K562 (cell line): ENCODE measurements around the gene LRRC75A. TPM values are rescaled to one million over a fixed set of nuclear protein-coding genes. Genes with fewer than 3 reads are reported as not detected.

Experiments used
- C11orf30 ChIP-seq: fragments of 450-650 bp; IDR thresholded peaks from 2 replicates; pipeline ENCODE4 v1.6.1; 2016; ENCODE audit warnings: low read depth, mild to moderate bottlenecking
- CBFA2T3 ChIP-seq: fragments of 450-650 bp; IDR thresholded peaks from 2 replicates; pipeline ENCODE4 v1.6.1; 2017
- FIP1L1 ChIP-seq: fragments of 200-400 bp; formaldehyde crosslinking; IDR thresholded peaks from 2 replicates; pipeline ENCODE4 v1.6.1; 2018; ENCODE audit warnings: mild to moderate bottlenecking, low read depth, low read length; ENCODE audit not compliant: poor library complexity, severe bottlenecking
- HDAC2 ChIP-seq: fragments of 450-650 bp; IDR thresholded peaks from 2 replicates; pipeline ENCODE4 v1.6.1; 2016; ENCODE audit warnings: mild to moderate bottlenecking
- HMG20A ChIP-seq: fragments of 450-650 bp; formaldehyde crosslinking; conservative IDR thresholded peaks from 2 replicates; pipeline ENCODE4 v1.4.0; 2020; ENCODE audit warnings: mild to moderate bottlenecking, mixed read lengths
- HOXB6 ChIP-seq: fragments of 250-450 bp; sonication (Bioruptor Pico); IDR thresholded peaks from 2 replicates; pipeline ENCODE4 v1.5.1; 2022; ENCODE audit warnings: mild to moderate bottlenecking, borderline replicate concordance
- L3MBTL2 ChIP-seq: fragments of 450-650 bp; IDR thresholded peaks from 2 replicates; pipeline ENCODE4 v1.6.1; 2016; ENCODE audit warnings: mild to moderate bottlenecking, moderate library complexity
- MXI1 ChIP-seq: IDR thresholded peaks from 2 replicates; pipeline ENCODE4 v1.6.1; 2011; ENCODE audit warnings: low read depth, mild to moderate bottlenecking, improper control_type of control experiment, low read length
- PCBP1 ChIP-seq: fragments of 200-400 bp; formaldehyde crosslinking; IDR thresholded peaks from 2 replicates; pipeline ENCODE4 v1.6.1; 2018; ENCODE audit warnings: mild to moderate bottlenecking, low read depth, low read length; ENCODE audit not compliant: poor library complexity, severe bottlenecking
- RBM25 ChIP-seq: fragments of 200-400 bp; formaldehyde crosslinking; IDR thresholded peaks from 2 replicates; pipeline ENCODE4 v1.6.1; 2018; ENCODE audit warnings: low read length, low read depth, moderate library complexity; ENCODE audit not compliant: severe bottlenecking
- TAF9B ChIP-seq: fragments of 450-650 bp; IDR thresholded peaks from 2 replicates; pipeline ENCODE4 v1.6.1; 2018; ENCODE audit warnings: mild to moderate bottlenecking; ENCODE audit not compliant: partially characterized antibody
- YY1 ChIP-seq, 3 experiments: IDR thresholded peaks; 2 replicates each; pipeline ENCODE4 v1.6.1; 2011; ENCODE audit warnings: low read length in 2 of 3, mild to moderate bottlenecking in 2 of 3, moderate library complexity in 2 of 3, borderline replicate concordance in 1 of 3, control low read depth in 1 of 3, low read depth in 1 of 3; ENCODE audit not compliant: insufficient read depth in 3 of 3, insufficient replicate concordance in 2 of 3, control insufficient read depth in 1 of 3, insufficient read length in 1 of 3; ENCODE audit errors: extremely low read depth in 1 of 3
- ZBED1 ChIP-seq: IDR thresholded peaks from 2 replicates; pipeline ENCODE4 v1.6.1; 2014
- polyA plus RNA-seq, 8 experiments: library from polyadenylated mRNA; depleted of rRNA in 4 of 8; stranded (reverse) in 5 of 8; unstranded in 3 of 8; fragments of >200 nt; fragmentation: Nextera tagmentation in 2 of 8; fragmentation: Illumina TruSeq in 1 of 8; extraction: Ambion mirVana in 2 of 8; extraction: Trizol in 1 of 8; gene quantifications; 2 replicates each; pipeline versions ENCODE4 v1.2.1 to v1.2.3, GENCODE V29; 2011 to 2014; ENCODE audit warnings: inconsistent platforms in 1 of 8, missing spikeins in 1 of 8
- total RNA-seq, 7 experiments: library from RNA; depleted of rRNA in 6 of 7; stranded (reverse); fragments of >200 nt in 6 of 7; fragmentation: Illumina TruSeq in 2 of 7; extraction: Trizol in 2 of 7; gene quantifications; 2 replicates each; pipeline versions ENCODE4 v1.2.1 to v1.2.3, GENCODE V29; 2011 to 2021; ENCODE audit warnings: low replicate concordance in 1 of 7
- TF ChIP-seq, protein P1 (sequence below): sonication (generic); formaldehyde crosslinking; IDR thresholded peaks from 2 replicates; pipeline ENCODE4 v1.8.0; 2023; ENCODE audit warnings: missing genetic modification reagents, mild to moderate bottlenecking, borderline replicate concordance
- TF ChIP-seq, protein P2 (sequence below): fragments of 450-650 bp; IDR thresholded peaks from 2 replicates; pipeline ENCODE4 v1.6.1; 2016; ENCODE audit warnings: antibody characterized with exemption
- TF ChIP-seq, protein P3 (sequence below): fragments of 250-450 bp; sonication (Bioruptor Pico); IDR thresholded peaks from 2 replicates; pipeline ENCODE4 v1.9.0; 2021; ENCODE audit warnings: mild to moderate bottlenecking, inconsistent platforms
- TF ChIP-seq, protein P4 (sequence below): sonication (generic); formaldehyde crosslinking; IDR thresholded peaks from 2 replicates; pipeline ENCODE4 v1.9.0; 2022; ENCODE audit warnings: mild to moderate bottlenecking, missing genetic modification reagents

LRRC75A gene
- total and polyA plus RNA-seq, 9 of the 15 experiments (the other 6 are each of a cell fraction or from before 2014, with no cell fraction given) = 0.04 to 0.34 (median 0.08) TPM; not detected in 5

DNA sequence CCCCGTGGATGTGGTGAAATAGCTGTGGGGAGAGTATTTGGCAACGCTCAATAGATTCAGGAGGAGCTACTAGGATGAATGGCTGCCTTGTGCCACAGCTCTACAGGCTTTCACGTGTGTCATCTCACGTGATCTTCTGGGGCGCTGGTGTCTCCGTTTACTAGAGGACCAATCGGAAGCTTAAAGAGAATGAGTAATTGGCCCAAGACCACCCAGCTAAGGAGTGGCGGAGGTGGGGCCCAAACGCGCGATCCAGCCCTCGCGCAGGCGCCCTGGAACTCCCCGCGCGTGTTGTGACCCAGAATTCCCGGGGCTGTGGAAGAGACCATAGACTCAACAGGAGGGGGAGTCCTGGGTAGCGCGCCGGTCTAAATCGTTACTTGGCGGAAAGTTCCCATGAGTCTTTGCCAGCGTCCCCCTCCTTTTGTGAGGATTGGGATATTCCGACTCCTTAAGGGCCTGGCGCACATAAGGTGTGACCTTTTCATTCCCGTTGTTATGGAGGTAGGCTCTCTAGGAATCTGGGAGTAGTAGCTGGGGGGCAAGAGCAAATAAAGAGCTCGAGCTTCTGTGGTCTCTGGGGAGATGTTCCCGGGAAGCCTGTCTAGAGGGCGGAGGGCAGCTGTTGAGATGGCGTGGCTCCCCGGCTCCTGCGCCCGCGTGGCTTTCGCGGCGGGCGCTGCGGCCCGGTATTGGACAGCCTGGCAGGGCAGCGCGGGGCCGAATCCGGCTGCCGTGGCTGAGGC is 53.3 kb downstream of the LRRC75A start (continued):
- TF ChIP-seq, protein P1, sequence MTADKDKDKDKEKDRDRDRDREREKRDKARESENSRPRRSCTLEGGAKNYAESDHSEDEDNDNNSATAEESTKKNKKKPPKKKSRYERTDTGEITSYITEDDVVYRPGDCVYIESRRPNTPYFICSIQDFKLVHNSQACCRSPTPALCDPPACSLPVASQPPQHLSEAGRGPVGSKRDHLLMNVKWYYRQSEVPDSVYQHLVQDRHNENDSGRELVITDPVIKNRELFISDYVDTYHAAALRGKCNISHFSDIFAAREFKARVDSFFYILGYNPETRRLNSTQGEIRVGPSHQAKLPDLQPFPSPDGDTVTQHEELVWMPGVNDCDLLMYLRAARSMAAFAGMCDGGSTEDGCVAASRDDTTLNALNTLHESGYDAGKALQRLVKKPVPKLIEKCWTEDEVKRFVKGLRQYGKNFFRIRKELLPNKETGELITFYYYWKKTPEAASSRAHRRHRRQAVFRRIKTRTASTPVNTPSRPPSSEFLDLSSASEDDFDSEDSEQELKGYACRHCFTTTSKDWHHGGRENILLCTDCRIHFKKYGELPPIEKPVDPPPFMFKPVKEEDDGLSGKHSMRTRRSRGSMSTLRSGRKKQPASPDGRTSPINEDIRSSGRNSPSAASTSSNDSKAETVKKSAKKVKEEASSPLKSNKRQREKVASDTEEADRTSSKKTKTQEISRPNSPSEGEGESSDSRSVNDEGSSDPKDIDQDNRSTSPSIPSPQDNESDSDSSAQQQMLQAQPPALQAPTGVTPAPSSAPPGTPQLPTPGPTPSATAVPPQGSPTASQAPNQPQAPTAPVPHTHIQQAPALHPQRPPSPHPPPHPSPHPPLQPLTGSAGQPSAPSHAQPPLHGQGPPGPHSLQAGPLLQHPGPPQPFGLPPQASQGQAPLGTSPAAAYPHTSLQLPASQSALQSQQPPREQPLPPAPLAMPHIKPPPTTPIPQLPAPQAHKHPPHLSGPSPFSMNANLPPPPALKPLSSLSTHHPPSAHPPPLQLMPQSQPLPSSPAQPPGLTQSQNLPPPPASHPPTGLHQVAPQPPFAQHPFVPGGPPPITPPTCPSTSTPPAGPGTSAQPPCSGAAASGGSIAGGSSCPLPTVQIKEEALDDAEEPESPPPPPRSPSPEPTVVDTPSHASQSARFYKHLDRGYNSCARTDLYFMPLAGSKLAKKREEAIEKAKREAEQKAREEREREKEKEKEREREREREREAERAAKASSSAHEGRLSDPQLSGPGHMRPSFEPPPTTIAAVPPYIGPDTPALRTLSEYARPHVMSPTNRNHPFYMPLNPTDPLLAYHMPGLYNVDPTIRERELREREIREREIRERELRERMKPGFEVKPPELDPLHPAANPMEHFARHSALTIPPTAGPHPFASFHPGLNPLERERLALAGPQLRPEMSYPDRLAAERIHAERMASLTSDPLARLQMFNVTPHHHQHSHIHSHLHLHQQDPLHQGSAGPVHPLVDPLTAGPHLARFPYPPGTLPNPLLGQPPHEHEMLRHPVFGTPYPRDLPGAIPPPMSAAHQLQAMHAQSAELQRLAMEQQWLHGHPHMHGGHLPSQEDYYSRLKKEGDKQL (CRISPR knock-in tag) = no peak
- TF ChIP-seq CBFA2T3 (peak; percentile 2; the same call in 1 of the 2 replicates), C11orf30 (peak; percentile 64; the same call in 1 of the 2 replicates), ZBED1 (0 out of 2 replicates have a peak, but pooled peaks have one; percentile 27), HDAC2 (no peak; the same call in 1 of the 2 replicates), HOXB6 (CRISPR knock-in tag) (no peak), YY1 (IDR thresholded peaks at IDR 0.05; ENCODE audit: borderline replicate concordance in 1 of 3, control insufficient read depth in 1 of 3, extremely low read depth in 1 of 3, insufficient read depth in 3 of 3, insufficient read length in 1 of 3, insufficient replicate concordance in 2 of 3, low read depth in 1 of 3, low read length in 2 of 3) (peak; percentile 12 to 88 (median 72)), FIP1L1 (peak; percentile 76), PCBP1 (peak; percentile 67), TAF9B (peak; percentile 86), RBM25 (peak; percentile 25), L3MBTL2 (peak; percentile 73), HMG20A (CRISPR knock-in tag) (no peak), MXI1 (peak; percentile 8)
- TF ChIP-seq, protein P2, sequence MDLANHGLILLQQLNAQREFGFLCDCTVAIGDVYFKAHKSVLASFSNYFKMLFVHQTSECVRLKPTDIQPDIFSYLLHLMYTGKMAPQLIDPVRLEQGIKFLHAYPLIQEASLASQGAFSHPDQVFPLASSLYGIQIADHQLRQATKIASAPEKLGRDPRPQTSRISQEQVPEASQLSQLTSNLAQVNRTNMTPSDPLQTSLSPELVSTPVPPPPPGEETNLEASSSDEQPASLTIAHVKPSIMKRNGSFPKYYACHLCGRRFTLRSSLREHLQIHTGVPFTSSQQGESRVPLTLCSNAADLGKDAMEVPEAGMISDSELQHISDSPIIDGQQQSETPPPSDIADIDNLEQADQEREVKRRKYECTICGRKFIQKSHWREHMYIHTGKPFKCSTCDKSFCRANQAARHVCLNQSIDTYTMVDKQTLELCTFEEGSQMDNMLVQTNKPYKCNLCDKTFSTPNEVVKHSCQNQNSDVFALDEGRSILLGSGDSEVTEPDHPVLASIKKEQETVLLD = peak; percentile 82; the same call in 1 of the 2 replicates
- TF ChIP-seq, protein P3, sequence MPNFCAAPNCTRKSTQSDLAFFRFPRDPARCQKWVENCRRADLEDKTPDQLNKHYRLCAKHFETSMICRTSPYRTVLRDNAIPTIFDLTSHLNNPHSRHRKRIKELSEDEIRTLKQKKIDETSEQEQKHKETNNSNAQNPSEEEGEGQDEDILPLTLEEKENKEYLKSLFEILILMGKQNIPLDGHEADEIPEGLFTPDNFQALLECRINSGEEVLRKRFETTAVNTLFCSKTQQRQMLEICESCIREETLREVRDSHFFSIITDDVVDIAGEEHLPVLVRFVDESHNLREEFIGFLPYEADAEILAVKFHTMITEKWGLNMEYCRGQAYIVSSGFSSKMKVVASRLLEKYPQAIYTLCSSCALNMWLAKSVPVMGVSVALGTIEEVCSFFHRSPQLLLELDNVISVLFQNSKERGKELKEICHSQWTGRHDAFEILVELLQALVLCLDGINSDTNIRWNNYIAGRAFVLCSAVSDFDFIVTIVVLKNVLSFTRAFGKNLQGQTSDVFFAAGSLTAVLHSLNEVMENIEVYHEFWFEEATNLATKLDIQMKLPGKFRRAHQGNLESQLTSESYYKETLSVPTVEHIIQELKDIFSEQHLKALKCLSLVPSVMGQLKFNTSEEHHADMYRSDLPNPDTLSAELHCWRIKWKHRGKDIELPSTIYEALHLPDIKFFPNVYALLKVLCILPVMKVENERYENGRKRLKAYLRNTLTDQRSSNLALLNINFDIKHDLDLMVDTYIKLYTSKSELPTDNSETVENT (CRISPR knock-in tag) = peak; percentile 60; the same call in 1 of the 2 replicates
- TF ChIP-seq, protein P4, sequence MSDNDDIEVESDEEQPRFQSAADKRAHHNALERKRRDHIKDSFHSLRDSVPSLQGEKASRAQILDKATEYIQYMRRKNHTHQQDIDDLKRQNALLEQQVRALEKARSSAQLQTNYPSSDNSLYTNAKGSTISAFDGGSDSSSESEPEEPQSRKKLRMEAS (CRISPR knock-in tag) = peak; percentile 68
